ENCODE results near the gene HAUS3.
"Not testable (repeated sequence)": the region's sequence is repeated elsewhere in the genome, so short reads cannot be mapped to it uniquely, and the experiment has no call there.

Gene HAUS3

DNA sequence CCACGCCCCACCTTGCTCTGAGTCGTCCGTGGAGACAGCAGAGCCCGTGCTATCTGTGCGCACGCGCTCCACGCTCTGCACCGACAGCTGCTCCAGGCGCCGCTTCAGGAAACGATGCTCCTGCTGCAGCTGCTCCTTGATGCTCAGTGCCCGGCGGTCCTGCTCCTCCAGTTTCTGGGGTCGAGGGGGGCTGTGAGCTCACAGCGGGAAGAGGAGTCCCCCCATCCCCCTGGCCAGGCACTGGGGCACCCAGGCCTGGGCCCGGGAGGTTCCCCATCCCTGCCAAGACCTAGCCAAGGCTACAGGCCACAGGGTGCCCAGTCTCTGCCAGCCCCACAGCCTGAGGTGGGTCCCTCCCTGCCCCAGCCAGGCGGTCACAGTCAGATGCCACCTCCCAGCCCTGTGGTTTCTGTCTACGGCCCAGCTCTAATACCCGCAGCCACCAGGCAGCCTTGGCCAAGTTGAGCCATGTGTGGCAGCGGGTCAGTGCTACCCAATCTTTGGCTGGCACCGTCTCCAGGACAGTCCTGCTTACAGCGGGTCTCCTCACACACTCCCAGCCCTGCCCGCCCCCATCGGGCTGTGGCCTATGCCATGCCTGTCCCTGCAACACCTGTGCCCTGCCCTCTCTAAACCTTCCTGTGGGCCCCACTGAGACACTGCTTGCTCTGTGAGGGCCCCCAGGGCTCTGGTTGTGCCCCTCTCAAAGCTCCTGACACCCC, 9.3 kb upstream of the HAUS3 start:
- DNase-seq, result no peak

DNA sequence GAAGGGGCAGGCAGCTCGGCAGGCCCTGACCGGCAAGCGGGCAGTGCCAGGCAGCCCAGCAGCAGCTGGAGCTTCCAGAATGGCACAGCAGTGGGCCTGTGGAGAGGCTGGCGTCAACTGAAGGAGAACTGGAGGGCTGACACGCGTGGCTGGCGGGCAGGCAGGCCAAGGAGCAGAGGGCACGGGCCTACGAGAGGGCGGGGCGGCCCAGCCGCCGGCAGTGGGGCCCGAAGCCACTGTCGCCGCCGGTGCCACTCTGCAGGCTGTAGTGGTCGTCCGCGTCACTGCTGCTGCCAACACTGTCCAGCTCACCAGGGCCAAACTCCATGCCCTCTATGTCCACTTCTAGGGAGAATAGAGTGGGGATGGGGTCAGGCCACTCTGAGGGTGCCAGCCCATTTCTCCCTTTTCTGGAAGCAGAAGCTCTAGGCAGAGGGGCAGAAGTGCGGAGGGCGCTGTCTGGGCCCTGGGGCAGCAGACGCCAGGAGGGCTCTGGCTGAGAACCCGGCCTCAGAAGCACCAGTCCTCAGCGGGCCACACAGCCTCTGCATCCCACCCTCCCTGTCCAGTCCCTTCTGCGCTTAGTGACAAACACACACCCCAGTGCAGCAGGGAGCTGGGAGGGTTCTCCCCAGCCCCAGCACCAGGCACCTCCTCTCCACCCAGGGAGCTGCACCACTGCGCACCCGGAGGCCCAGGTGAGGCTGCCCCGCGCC, 8.6 kb upstream of the HAUS3 start:
- DNase-seq, result no peak

DNA sequence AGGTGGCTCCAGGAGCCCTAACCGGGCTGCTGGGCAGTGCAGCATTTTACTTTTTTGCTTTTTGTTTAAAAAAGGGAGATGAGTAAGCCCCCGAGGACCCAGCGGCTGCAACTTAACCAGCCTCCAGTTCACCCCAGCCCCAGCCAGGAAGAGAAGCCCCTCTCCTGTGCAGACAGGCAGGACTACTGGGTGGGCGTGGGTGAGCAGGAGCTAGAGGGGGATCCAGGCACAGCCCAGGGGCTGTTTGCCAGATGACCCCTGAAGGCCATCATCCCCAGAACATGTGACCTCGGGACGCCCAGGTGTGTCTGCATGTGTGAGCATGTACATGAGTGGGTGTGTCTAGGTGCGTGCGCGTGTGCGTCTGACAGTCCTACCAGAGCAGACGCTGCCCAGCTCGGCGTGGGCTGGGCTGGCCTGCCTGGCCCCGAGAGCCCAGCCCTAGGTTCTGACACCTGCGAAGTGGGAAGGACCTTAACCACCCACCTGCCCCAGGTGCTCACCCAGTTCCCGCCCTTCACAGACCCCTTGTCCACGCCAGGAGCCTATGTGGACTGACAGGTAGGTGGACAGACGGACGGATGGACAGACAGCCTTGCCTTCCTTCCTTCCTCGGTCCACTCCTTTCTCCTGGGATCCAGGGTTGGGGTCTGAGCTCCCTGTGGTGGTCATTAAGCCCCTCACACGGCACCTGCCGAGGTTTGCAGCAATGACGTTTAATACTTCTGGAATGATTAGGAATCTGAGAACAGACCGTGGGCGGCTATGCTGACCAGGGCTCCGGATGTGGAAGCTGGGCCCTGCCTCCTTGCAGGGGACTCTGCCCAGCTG, 7.8 kb upstream of the HAUS3 start:
- no peak for DNase-seq

GRCh38 chr4:2248821-2249261, 6.9 kb upstream of the HAUS3 start:
- DNase-seq, result no peak

- DNase-seq, result no peak
Measured at GRCh38 chr4:2248044-2248780, 6.3 kb upstream of the HAUS3 start.

DNA sequence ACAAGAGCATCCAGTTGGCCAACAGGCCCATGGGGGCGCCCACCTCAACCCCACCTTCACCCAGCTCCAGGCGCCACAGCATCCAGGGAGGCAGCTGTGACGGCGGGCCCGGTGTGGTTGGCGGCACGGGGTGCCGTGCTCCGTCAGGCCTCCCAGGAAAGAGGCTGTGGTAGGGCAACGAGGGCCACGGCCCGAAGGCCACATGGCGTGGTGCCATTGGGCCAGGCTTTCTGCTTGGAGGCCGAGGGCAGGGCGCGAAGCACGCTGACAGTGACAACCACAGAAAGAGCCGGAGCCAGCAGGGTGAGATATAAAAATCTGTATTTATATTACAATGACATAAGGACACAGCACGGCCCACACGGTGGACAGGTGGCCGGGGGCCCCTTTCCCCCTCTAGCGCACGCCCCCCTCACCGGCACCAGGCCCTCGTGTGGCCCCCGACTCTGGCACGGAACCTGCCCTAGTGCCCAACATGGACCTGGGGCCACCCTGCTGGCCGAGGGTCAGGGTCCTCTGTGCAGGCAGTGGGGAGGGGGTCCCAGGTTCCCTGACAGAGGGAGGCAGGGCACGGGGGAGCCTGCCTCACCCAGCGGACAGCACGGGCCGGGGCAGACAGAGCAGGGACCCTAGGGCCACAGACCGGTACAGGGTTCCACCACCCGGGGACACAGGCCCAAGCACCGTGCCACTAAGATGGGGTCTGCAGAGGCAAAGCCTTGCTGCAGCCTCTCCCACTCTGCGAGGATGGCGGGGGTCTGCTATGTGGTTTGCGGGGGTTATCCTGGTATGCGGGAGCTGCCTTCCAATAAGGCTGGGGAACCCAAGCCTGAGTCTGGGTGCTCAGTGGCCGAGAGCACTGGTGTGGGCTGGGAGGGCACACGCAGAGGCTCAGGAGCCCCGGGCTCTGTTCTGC, 5.5 kb upstream of the HAUS3 start:
- DNase-seq, result no peak

- no peak for DNase-seq
Measured at GRCh38 chr4:2246384-2247127, 4.6 kb upstream of the HAUS3 start.

DNA sequence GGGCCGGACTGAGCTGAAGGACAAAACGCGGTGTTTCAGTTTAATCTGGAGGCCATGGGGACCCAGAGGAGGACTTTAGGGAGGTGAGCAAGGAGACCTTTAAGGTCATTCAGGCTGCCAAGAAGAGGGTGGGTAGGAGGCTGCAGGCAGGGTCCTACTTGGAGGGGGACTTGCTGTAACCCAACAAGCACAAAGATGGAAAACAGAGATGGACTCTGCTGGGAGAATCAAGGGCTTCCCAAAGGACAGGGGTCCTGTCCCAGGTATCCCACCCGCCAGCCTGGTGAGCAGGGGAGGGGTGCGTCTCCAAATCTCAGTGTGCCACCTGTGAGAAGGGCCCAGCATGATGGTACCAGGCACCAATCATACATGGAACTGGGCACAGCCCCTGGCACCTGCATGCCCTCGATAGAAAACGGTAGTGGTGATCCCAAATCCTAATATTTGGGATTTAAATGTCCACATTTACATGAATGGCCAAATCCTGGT, 3.9 kb upstream of the HAUS3 start:
- DNase-seq, result no peak

DNA sequence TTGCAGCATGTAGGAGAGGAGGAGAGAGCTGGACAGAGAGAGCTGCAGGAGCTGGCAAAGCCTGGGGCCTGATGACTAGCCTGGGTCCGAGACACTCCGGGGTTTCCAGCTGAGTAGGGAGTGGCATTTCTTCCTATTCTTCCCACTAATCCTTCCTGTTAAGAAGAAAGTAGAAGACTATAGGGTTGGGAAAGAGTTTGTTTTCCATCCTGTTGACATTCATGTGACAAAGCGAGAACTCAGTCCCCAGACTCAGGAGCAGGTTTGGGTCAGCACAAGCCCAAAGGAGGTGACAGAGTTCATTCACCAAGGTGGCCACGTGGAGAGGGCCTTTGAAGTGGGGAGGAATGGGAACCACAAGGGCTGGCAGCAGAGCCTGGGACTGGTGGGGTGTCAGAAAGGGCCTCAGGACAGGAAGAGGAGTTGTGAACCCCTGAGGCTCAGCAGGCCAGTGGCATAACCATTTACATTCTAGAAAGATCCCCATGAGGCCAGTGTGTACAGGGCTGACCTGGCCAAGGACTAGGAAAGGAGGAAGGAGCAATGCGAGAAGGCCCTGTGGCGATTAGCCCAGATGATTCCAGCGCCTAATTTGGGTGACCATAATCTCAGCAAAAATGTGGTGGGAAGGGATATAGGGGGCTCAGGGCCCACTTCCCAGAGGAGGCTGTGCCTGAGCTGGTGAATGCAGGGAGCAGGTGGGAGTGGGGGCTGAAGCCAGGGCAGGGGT, 3.3 kb upstream of the HAUS3 start:
- DNase-seq, result no peak

- no peak for DNase-seq
Measured at GRCh38 chr4:2243681-2244380, 1.9 kb upstream of the HAUS3 start.

GRCh38 chr4:2241003-2241402, 918 bp downstream of the HAUS3 start:
- DNase-seq, result no peak

- no peak for DNase-seq
Measured at GRCh38 chr4:2236944-2237666, 4.8 kb downstream of the HAUS3 start.

- no peak for DNase-seq
Measured at GRCh38 chr4:2231082-2231481, 10.8 kb downstream of the HAUS3 start.

DNA sequence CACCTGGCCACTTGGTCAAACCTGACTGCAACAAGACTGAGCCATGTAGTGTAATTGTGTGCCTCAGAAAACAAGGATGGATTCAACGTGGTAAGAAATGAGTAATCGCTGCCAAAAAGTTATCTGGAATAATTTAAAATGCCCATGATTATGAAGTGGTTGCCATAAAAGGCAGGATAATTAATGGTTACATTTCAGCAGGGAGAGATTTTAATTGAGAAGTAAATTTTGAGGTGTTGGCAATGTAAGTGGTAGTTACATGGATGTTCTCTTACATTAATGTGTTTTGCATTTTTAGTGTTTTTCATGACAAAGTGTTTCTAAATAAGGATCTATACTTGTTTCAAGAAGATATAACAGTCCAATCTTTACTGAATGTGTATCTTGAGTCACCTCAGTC, 15.7 kb downstream of the HAUS3 start:
- DNase-seq, result no peak

DNA sequence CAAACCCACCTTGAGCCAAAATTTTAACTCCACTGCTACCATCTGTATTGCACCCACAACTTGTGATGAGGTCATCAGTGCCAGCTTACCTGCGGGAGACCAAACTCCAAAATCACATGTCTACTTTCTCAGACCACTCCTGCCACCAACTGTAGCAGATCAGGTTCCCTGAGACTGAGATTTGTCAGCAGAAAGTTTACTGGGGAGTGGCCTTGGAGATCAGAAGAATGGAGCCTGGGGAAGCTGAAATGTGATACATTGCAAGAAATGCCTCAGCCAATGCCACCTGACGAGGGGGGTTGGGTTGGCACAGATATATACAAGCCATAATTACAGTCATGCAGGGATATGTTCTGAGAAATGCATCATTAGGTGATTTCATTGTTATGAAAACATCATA, 19.1 kb downstream of the HAUS3 start:
- no peak for DNase-seq

- DNase-seq, result not testable (repeated sequence)
Measured at GRCh38 chr4:2221378-2221777, 20.5 kb downstream of the HAUS3 start.

DNA sequence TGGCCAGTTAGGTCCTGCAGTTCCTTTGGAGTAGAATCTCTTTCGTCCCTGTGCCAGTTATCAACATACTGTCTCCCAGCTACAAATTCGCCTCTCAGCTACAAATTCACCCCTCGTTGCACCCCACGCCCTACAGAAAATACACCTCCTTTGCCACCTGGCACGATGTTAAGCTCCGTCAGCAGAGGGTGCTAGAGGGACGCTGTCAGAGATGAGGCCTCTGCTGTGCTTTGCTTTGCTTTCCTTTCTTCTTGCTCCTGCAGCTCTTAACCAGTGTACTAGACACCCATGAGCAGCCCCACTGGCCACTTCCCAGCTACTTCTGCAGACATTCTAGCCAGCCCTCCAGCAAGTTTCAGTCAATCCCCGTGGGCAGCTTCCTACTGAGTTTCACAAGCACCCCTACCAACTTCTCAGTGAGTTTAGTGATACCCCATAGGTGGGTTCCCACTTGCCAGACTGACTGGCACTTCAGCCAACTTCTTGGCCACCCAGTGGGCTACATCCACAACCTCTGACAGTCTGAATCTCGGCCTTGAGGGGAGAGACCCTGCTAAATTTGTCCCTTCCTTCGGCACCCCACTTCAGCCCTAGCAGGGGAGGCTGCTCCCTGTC, 21.8 kb downstream of the HAUS3 start:
- DNase-seq, result peak; percentile 49

GRCh38 chr4:2219233-2219760, 22.6 kb downstream of the HAUS3 start:
- DNase-seq, result no peak
